ENCODE measurements around the gene CCDC91. TPM values are rescaled to one million over a fixed set of nuclear protein-coding genes. Genes with fewer than 3 reads are reported as not detected.

The CCDC91 gene
- total and polyA plus RNA-seq, 11 donors: 24.9 to 62.1 (median 51.8) TPM

DNA sequence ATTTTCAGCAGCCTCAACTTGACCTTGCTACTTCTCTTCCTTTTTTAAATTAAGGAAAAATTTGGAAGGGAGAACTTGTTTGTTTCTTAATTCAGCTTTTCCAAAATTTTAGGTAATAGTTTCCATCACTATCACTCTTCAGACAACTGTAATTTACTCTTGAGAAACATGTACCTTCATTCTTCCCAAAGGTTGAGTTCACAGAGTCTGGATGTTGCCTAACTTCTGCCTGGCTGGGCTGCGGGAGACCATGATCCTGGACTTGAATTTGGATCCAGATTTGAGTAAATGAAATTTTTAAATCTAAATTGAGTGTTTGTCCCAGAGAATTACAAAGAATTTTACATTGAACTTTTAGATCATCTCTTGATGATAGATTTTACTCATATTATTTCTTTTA lies 193.1 kb downstream of the CCDC91 start:
- H3K4me1 ChIP-seq: no peaks in the 10 kb centered on the region
- no peak overlapping the region for H3K4me3 ChIP-seq
- DNase-seq (no peak), ATAC-seq (no peak)
- H3K36me3 ChIP-seq: no peaks in the 10 kb centered on the region
- intact Hi-C loops (cut with DNase I): no loop called here
- no peak overlapping the region for H3K27ac ChIP-seq
- H3K27me3 ChIP-seq: no peaks in the 10 kb centered on the region
- TF ChIP-seq POLR2A (IDR thresholded peaks at IDR 0.05): no peak
- H3K9me3 ChIP-seq: peaks cover 0 to 6% (median 0%) of the 10 kb centered on the region in 12 donors
- 93 to 97% (median 96%) methylated on average over 1 of the region's 1 CpG for WGBS, 4 donors

DNA sequence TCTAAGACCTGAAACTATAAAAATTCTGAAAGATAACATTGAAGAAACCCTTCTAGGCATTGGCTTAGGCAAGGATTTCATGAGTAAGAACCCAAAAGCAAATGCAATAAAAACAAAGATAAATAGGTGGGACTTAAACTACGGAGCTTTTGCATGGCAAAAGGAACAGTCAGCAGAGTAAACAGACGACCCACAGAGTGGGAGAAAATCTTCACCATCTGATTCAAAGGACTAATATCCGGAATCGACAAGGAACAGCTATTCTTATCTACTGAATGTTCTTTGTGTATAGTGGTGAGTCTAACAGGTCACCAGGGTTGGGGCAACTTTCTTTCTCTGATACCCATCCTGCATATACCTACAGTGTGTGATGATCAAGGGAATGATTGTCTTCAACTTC lies 198.6 kb downstream of the CCDC91 start:
- WGBS, 4 donors: 67 to 76% (median 69%) methylated on average over 4 of the region's 4 CpGs
- H3K9me3 ChIP-seq: peaks cover 0 to 6% (median 0%) of the 10 kb centered on the region in 12 donors
- peaks cover 0 to 6% (median 0%) of the 10 kb centered on the region in 9 donors for H3K36me3 ChIP-seq
- no peak for TF ChIP-seq POLR2A (IDR thresholded peaks at IDR 0.05)
- TF ChIP-seq, protein P1, sequence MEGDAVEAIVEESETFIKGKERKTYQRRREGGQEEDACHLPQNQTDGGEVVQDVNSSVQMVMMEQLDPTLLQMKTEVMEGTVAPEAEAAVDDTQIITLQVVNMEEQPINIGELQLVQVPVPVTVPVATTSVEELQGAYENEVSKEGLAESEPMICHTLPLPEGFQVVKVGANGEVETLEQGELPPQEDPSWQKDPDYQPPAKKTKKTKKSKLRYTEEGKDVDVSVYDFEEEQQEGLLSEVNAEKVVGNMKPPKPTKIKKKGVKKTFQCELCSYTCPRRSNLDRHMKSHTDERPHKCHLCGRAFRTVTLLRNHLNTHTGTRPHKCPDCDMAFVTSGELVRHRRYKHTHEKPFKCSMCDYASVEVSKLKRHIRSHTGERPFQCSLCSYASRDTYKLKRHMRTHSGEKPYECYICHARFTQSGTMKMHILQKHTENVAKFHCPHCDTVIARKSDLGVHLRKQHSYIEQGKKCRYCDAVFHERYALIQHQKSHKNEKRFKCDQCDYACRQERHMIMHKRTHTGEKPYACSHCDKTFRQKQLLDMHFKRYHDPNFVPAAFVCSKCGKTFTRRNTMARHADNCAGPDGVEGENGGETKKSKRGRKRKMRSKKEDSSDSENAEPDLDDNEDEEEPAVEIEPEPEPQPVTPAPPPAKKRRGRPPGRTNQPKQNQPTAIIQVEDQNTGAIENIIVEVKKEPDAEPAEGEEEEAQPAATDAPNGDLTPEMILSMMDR (IDR thresholded peaks at IDR 0.05): no peak
- ATAC-seq (no peak), DNase-seq (no peak)
- H3K4me1 ChIP-seq: peaks cover 0 to 15% (median 6%) of the 10 kb centered on the region in 12 donors
- no peak overlapping the region for H3K27ac ChIP-seq
- H3K27me3 ChIP-seq: no peaks in the 10 kb centered on the region
- intact Hi-C loops (cut with DNase I): no loop called here
- no peak overlapping the region for H3K4me3 ChIP-seq

DNA sequence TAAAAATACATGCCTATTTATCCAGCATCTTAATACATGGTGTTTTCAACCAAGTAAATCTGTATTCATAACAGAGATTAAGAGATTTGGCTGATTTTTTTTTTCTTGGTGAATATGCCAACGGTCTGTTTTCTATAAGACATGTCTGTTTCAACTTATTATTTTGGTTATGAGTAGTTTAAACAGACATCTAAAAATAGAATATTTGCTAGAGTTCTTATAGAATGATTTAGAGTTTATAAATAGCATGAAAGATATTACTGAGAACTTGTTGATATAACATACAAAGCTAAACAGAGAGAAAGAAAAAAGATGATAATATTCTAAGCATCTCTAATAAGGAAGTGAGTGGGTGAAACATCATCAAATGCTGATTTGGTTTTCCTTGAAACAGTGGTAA lies 199.9 kb downstream of the CCDC91 start:
- no peak for TF ChIP-seq POLR2A (IDR thresholded peaks at IDR 0.05)
- TF ChIP-seq, protein P1 (IDR thresholded peaks at IDR 0.05): no peak
- 28 to 41% (median 36%) methylated on average over 1 of the region's 1 CpG for WGBS, 4 donors
- Histone ChIP-seq H3K9me3 (peaks cover 0 to 6% (median 0%) of the 10 kb centered on the region in 12 donors), H3K27me3 (no peaks in the 10 kb centered on the region), H3K4me3 (no peak overlapping the region), H3K27ac (no peak overlapping the region), H3K4me1 (peaks cover 0 to 15% (median 6%) of the 10 kb centered on the region in 12 donors), H3K36me3 (peaks cover 0 to 6% (median 0%) of the 10 kb centered on the region in 9 donors)
- DNase-seq (no peak), ATAC-seq (no peak)
- intact Hi-C loops (cut with DNase I): no loop called here

DNA sequence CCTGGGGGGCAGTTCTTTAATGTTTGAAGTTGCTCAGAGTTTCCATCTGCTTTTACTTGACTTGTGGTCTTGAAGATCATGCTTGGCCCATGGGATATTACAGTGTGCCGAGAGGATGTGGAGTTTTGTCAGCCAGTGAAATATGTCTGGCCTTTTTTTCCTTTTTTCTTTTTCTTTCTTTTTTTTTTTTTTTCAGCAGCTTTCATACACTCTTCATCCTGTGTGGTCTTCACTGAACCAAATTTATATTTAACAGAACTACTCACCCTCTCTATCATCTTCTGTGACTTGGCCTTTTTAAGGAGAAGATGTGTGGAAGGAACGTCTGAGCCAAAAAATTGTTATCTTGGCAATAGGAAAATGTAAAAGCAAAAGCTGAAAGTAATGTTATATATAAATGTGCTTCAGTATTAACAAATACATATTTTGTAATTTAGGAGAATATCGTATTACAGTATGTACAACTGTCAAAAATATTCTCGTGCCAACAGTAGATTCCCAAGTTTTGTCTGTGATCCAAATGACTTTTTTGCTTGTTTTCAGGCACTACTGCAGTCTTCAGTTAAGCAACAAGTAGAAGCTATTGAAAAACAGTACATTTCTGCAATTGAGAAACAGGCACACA lies 200.6 kb downstream of the CCDC91 start:
- peak in 3 of 4 donors; percentile 26 to 48 (median 31) for ATAC-seq

More for the DNA sequence above, 200.6 kb downstream of the CCDC91 start:
- WGBS, 4 donors: 66 to 73% (median 68%) methylated on average over 4 of the region's 4 CpGs
- H3K4me3 ChIP-seq: no peak overlapping the region
- peaks cover 0 to 6% (median 0%) of the 10 kb centered on the region in 12 donors for H3K9me3 ChIP-seq
- intact Hi-C loops (cut with DNase I): no loop called here
- H3K36me3 ChIP-seq: peaks cover 0 to 6% (median 0%) of the 10 kb centered on the region in 9 donors
- no peak overlapping the region for H3K27ac ChIP-seq
- H3K27me3 ChIP-seq: no peaks in the 10 kb centered on the region
- H3K4me1 ChIP-seq: peaks cover 0 to 15% (median 6%) of the 10 kb centered on the region in 12 donors
- TF ChIP-seq, protein P1 (IDR thresholded peaks at IDR 0.05): no peak
- no peak for TF ChIP-seq POLR2A (IDR thresholded peaks at IDR 0.05)
- DNase-seq: no peak
